Parietal lobe (tissue), 2 donors: ENCODE measurements around the gene CAMLG. TPM values are rescaled to one million over a fixed set of nuclear protein-coding genes. Genes with fewer than 3 reads are reported as not detected.

Source experiments
- small RNA-seq: library from RNA; depleted of rRNA; stranded (forward); fragments of <200 nt; gene quantifications from one replicate; pipeline ENCODE3, GENCODE V24; 2014; ENCODE audit warnings: low replicate concordance
- total RNA-seq: library from RNA; depleted of rRNA; stranded (reverse); fragments of >200 nt; gene quantifications from one replicate; pipeline ENCODE4 v1.2.3, GENCODE V29; 2014

CAMLG gene
- 55.1 TPM for total RNA-seq

DNA sequence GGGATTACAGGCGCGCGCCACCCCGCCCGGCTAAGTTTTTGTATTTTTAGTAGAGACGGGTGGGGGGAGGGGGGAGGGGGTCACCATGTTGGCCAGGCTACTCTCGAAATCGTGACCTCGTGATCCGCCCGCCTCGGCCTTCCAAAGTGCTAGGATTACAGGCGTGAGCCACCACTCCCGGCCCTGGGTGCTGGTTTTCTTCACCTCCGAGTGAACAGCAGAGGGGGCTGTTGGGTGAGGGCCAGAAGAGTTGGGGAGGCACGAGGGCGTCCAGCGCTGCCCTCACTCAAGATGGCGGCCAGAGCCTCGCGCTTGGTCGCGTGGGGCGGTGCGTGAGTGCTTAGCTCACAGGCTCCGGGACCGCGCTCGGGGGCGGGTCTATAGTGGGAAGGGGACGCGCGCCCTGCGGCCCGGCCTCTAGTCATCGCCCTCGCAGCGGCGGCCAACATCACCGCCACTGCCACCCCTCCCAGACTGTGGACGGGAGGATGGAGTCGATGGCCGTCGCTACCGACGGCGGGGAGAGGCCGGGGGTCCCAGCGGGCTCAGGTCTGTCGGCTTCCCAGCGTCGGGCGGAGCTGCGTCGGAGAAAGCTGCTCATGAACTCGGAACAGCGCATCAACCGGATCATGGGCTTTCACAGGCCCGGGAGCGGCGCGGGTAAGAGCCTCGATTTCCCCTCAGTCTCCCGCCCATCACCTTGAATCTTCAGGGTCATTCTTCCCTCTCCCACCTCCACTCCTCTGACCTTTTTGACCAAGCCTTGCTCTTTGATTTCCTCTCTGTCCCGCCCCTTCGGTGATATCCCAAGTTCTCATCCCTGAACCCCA, at the start of gene CAMLG:
TSS of gene CAMLG (plus strand) at position 416 of the 830 bp plus-strand sequence. CDS start at position 489, 73 bp downstream.

DNA sequence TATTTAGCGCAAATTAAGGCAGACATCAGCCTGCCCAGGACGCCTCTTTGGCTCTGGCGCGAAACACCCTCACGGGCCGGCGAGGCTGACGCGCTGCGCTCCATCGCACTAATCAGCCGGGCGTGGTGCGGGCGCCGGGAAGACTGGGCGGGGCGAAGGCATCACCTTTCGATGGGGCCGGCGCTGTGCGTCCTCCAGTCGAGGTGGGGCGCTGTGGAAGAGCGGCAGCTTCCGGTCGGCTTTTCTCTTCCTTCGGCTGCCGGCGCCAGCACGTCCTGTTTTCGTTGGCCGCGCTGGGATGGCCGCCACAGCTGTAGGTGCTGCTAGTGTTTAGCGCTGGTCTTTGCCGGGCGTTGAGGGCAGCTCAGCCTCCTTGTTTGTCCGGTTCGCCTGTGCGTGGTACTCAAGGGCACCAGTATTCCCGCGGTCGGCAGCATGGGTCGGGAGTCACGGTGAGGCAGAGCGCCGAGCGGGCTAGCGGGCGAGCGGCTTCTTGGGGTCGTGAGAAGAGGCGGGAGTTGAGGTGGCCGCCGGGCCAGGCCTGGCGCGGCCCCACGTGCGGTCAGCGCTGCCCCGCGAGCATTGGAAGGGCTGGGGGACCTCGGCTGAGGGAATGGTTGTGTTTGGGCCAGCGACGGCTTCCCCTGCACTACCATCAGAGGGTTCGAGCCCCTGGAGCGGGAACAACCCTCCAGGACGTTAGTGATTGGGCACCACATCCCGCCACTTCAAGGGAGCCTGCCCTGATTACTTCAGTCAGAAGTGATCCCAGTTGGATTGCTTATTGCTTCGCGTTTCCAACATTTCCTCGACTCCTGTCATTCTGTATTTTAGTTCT, 20.4 kb downstream of the CAMLG start, which contains the start of gene DDX46:
TSS of gene DDX46 (plus strand) at position 276 of the 838 bp plus-strand sequence. CDS start at position 436, 160 bp downstream.

Small RNA genes lying within 50 kb of the gene (small RNA-seq; reads per million reads assigned to genes)
- gene RNU6-1164P, result not detected
- not detected for gene RNU6-757P

Other genes starting within 250 kb of the CAMLG start
- gene JADE2, start 212.9 kb upstream of the CAMLG start, total RNA-seq, result 5.6 TPM
- 32.2 TPM for gene SAR1B, start 105.7 kb upstream of the CAMLG start, total RNA-seq
- 32.9 TPM for gene SEC24A, start 89.8 kb upstream of the CAMLG start, total RNA-seq
- gene DDX46, start 20.2 kb downstream of the CAMLG start, total RNA-seq, result 63.2 TPM
- gene C5orf24, start 107.4 kb downstream of the CAMLG start, total RNA-seq, result 88.9 TPM
- 102 TPM for gene TXNDC15, start 135.8 kb downstream of the CAMLG start, total RNA-seq
- gene PCBD2, start 166.6 kb downstream of the CAMLG start, total RNA-seq, result 11.3 TPM
- gene CATSPER3, start 229.4 kb downstream of the CAMLG start, total RNA-seq, result not detected